Measurements from ENCODE around the gene DVL3. TPM values are rescaled to one million over a fixed set of nuclear protein-coding genes. Genes with fewer than 3 reads are reported as not detected.
"Not testable (repeated sequence)": the region's sequence is repeated elsewhere in the genome, so short reads cannot be mapped to it uniquely, and the experiment has no call there.

DVL3 gene
- total and polyA plus RNA-seq, 2 donors (not counting 1 experiment from before 2014, with no cell fraction given): 42.7 to 92.0 TPM

DNA sequence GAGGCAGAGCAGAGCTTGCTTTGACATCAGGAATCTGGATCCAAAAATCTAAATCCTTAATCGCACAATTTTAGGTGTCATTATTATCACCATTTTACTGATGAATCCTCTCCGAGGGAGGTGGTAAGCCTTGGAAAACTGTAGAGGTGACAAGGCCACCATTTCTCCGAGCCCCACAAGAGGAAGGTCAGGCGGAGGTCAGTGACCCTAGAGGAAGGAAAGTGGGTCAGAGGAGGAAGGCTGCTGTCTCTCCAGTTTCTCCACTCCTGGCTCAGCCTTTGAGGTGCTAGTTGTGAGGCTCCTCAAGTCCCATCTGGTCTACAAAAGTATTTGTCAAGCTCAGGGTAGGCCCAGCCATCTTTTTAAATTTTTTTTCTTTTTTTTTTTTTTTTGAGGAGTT lies 3.2 kb downstream of the DVL3 start:
- CTCF ChIA-PET: interaction anchor here (0.7 to 1.4 kb wide), 3 partner anchors 14 to 332 kb away, joined by 3 read pairs; partner anchors contain the start of gene AP2M1
- no peaks in the 10 kb centered on the region for H3K9me3 ChIP-seq (ENCODE audit: control extremely low read depth in 1 of 3, control insufficient read depth in 2 of 3, insufficient read depth in 1 of 3, low read length in 2 of 3)
- no peak overlapping the region for H3K27ac ChIP-seq (ENCODE audit: low read length in 2 of 2)
- H3K27me3 ChIP-seq (replicated peaks in 1 of 4; ENCODE audit: control extremely low read depth in 1 of 4, control insufficient read depth in 3 of 4, insufficient read depth in 4 of 4, low read length in 3 of 4): no peaks in the 10 kb centered on the region
- TF ChIP-seq, protein P1, sequence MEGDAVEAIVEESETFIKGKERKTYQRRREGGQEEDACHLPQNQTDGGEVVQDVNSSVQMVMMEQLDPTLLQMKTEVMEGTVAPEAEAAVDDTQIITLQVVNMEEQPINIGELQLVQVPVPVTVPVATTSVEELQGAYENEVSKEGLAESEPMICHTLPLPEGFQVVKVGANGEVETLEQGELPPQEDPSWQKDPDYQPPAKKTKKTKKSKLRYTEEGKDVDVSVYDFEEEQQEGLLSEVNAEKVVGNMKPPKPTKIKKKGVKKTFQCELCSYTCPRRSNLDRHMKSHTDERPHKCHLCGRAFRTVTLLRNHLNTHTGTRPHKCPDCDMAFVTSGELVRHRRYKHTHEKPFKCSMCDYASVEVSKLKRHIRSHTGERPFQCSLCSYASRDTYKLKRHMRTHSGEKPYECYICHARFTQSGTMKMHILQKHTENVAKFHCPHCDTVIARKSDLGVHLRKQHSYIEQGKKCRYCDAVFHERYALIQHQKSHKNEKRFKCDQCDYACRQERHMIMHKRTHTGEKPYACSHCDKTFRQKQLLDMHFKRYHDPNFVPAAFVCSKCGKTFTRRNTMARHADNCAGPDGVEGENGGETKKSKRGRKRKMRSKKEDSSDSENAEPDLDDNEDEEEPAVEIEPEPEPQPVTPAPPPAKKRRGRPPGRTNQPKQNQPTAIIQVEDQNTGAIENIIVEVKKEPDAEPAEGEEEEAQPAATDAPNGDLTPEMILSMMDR (IDR thresholded peaks at IDR 0.05): no peak
- no peak for TF ChIP-seq EZH2 (IDR thresholded peaks at IDR 0.05; ENCODE audit: borderline replicate concordance, insufficient read depth, low read depth, low read length, poor library complexity, severe bottlenecking)
- Mint-ChIP-seq H3K9me3 (ENCODE audit: insufficient read depth) (no peaks in the 10 kb centered on the region), H3K27me3 (no peaks in the 10 kb centered on the region), H3K27ac (no peak overlapping the region), H3K4me3 (no peak overlapping the region), H3K4me1 (peaks cover 41% of the 10 kb centered on the region)
- H3K4me2 ChIP-seq (replicated peaks; ENCODE audit: low read depth, low read length, poor library complexity, severe bottlenecking): no peak overlapping the region
- POLR2A ChIA-PET: no interaction called here
- peaks cover 0 to 7% of the 10 kb centered on the region in 2 experiments for H3K36me3 ChIP-seq (replicated peaks in 1 of 2; ENCODE audit: control extremely low read depth in 1 of 2, control insufficient read depth in 1 of 2, extremely low read depth in 1 of 2, insufficient read depth in 2 of 2, low read length in 1 of 2)
- H3K4me3 ChIP-seq (ENCODE audit: control extremely low read depth in 1 of 5, extremely low read depth in 1 of 5, insufficient read depth in 1 of 5, low read depth in 2 of 5, low read length in 4 of 5): no peak overlapping the region
- no peak overlapping the region for H2AFZ ChIP-seq (ENCODE audit: insufficient read depth, low read depth, low read length, poor library complexity, severe bottlenecking)
- peaks cover 73% of the 10 kb centered on the region for H3K79me2 ChIP-seq (ENCODE audit: control insufficient read depth, insufficient read depth, low read length)
- intact Hi-C loops (cut with micrococcal nuclease): no loop called here
- H4K20me1 ChIP-seq (ENCODE audit: control insufficient read depth, insufficient read depth, low read length, poor library complexity, severe bottlenecking): peaks cover 57% of the 10 kb centered on the region
- WGBS (ENCODE audit: insufficient coverage): no CpG with 5 or more reads among the region's 4 CpGs
- peaks cover 13 to 34% of the 10 kb centered on the region in 2 donors for H3K4me1 ChIP-seq (ENCODE audit: control insufficient read depth in 2 of 2, insufficient read depth in 2 of 2, low read length in 2 of 2)
- no peak overlapping the region for H3K9ac ChIP-seq (ENCODE audit: low read length)
- no peak for ATAC-seq (ENCODE audit: low read depth)
- no peak for DNase-seq

DNA sequence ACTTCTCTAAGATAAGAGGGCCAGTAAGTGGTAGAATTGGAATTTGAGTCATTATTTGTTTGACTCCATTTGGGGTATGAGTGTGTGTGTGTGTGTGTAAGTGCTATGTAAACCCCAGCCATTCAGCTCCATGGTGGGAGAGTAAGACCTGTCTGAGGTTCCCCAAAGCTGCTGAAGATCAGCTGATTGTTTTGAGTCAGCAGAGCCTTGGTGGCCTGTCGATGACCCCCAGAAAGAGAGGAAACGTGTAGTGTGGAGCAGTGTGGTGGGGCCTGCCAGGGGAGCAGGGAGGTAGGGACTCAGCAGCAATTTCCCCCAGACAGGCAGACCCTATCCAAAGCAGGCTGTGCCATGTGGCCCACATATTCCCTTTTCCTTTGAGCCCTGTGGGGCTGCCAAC lies 5.3 kb downstream of the DVL3 start:
- TF ChIP-seq, protein P1 (IDR thresholded peaks at IDR 0.05): no peak
- no peak for TF ChIP-seq EZH2 (IDR thresholded peaks at IDR 0.05; ENCODE audit: borderline replicate concordance, insufficient read depth, low read depth, low read length, poor library complexity, severe bottlenecking)

DNA sequence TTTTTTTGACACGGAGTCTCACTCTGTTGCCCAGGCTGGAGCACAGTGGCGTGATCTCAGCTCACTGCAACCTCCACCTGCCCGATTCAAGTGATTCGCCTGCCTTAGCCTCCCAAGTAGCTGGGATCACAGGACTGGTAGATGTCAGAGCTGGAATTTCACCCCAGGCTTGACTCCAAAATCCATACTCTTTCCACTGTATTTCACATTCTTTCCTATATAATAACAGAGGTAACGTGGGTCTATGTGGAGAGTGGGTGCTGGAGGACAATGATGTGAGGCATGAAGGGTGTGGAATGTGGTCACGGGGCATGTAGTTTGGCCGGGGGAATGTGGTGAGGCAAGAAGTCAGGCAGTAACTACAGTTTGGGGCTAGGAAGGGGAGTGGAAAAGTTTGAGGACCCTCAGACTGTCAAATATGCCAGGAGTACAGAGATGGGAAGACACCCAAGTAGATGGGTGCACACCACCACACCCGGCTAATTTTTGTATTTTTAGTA lies 7.4 kb downstream of the DVL3 start:
- H3K9ac ChIP-seq (ENCODE audit: low read length); H3K4me3 ChIP-seq (ENCODE audit: control extremely low read depth in 1 of 5, extremely low read depth in 1 of 5, insufficient read depth in 1 of 5, low read depth in 2 of 5, low read length in 4 of 5); H2AFZ ChIP-seq (ENCODE audit: insufficient read depth, low read depth, low read length, poor library complexity, severe bottlenecking); H3K9me3 Mint-ChIP-seq (ENCODE audit: insufficient read depth); intact Hi-C loops (cut with micrococcal nuclease); ATAC-seq (ENCODE audit: low read depth); H3K4me1 ChIP-seq (ENCODE audit: control insufficient read depth in 2 of 2, insufficient read depth in 2 of 2, low read length in 2 of 2); H3K27me3 ChIP-seq (replicated peaks in 1 of 4; ENCODE audit: control extremely low read depth in 1 of 4, control insufficient read depth in 3 of 4, insufficient read depth in 4 of 4, low read length in 3 of 4); CTCF ChIA-PET; H3K9me3 ChIP-seq (ENCODE audit: control extremely low read depth in 1 of 3, control insufficient read depth in 2 of 3, insufficient read depth in 1 of 3, low read length in 2 of 3); DNase-seq; H3K27me3 Mint-ChIP-seq; H3K27ac ChIP-seq (ENCODE audit: low read length in 2 of 2); POLR2A ChIA-PET; H3K4me2 ChIP-seq (replicated peaks; ENCODE audit: low read depth, low read length, poor library complexity, severe bottlenecking); H3K4me3 Mint-ChIP-seq; H3K27ac Mint-ChIP-seq: not testable (repeated sequence)
- WGBS (ENCODE audit: insufficient coverage): 100% methylated on average over 3 of the region's 8 CpGs
- H3K4me1 Mint-ChIP-seq: peaks cover 21% of the 10 kb centered on the region
- H3K36me3 ChIP-seq (replicated peaks in 1 of 2; ENCODE audit: control extremely low read depth in 1 of 2, control insufficient read depth in 1 of 2, extremely low read depth in 1 of 2, insufficient read depth in 2 of 2, low read length in 1 of 2): peaks cover 0 to 44% of the 10 kb centered on the region in 2 experiments
- H3K79me2 ChIP-seq (ENCODE audit: control insufficient read depth, insufficient read depth, low read length): peaks cover 78% of the 10 kb centered on the region
- peaks cover 54% of the 10 kb centered on the region for H4K20me1 ChIP-seq (ENCODE audit: control insufficient read depth, insufficient read depth, low read length, poor library complexity, severe bottlenecking)

More for the DNA sequence above, 5.3 kb downstream of the DVL3 start:
- H3K4me3 ChIP-seq (ENCODE audit: control extremely low read depth in 1 of 5, extremely low read depth in 1 of 5, insufficient read depth in 1 of 5, low read depth in 2 of 5, low read length in 4 of 5): no peak overlapping the region
- H4K20me1 ChIP-seq (ENCODE audit: control insufficient read depth, insufficient read depth, low read length, poor library complexity, severe bottlenecking): peaks cover 75% of the 10 kb centered on the region
- WGBS (ENCODE audit: insufficient coverage): 40% methylated on average over 2 of the region's 2 CpGs
- H3K27ac Mint-ChIP-seq: no peak overlapping the region
- H3K4me3 Mint-ChIP-seq: no peak overlapping the region
- ChIA-PET POLR2A (no interaction called here), CTCF (interaction anchor here (0.8 kb wide), 1 partner anchor 31 kb away, joined by 3 read pairs; no protein-coding TSS in a partner anchor)
- H3K9me3 Mint-ChIP-seq (ENCODE audit: insufficient read depth): no peaks in the 10 kb centered on the region
- no peak overlapping the region for H3K27ac ChIP-seq (ENCODE audit: low read length in 2 of 2)
- no peak overlapping the region for H3K4me2 ChIP-seq (replicated peaks; ENCODE audit: low read depth, low read length, poor library complexity, severe bottlenecking)
- H2AFZ ChIP-seq (ENCODE audit: insufficient read depth, low read depth, low read length, poor library complexity, severe bottlenecking): no peak overlapping the region
- DNase-seq (no peak), ATAC-seq (ENCODE audit: low read depth) (no peak)
- peaks cover 92% of the 10 kb centered on the region for H3K79me2 ChIP-seq (ENCODE audit: control insufficient read depth, insufficient read depth, low read length)
- intact Hi-C loops (cut with micrococcal nuclease): no loop called here
- H3K4me1 Mint-ChIP-seq: peaks cover 39% of the 10 kb centered on the region
- no peaks in the 10 kb centered on the region for H3K27me3 Mint-ChIP-seq
- H3K27me3 ChIP-seq (replicated peaks in 1 of 4; ENCODE audit: control extremely low read depth in 1 of 4, control insufficient read depth in 3 of 4, insufficient read depth in 4 of 4, low read length in 3 of 4): no peaks in the 10 kb centered on the region
- no peak overlapping the region for H3K9ac ChIP-seq (ENCODE audit: low read length)
- peaks cover 13 to 29% of the 10 kb centered on the region in 2 donors for H3K4me1 ChIP-seq (ENCODE audit: control insufficient read depth in 2 of 2, insufficient read depth in 2 of 2, low read length in 2 of 2)
- H3K9me3 ChIP-seq (ENCODE audit: control extremely low read depth in 1 of 3, control insufficient read depth in 2 of 3, insufficient read depth in 1 of 3, low read length in 2 of 3): no peaks in the 10 kb centered on the region
- H3K36me3 ChIP-seq (replicated peaks in 1 of 2; ENCODE audit: control extremely low read depth in 1 of 2, control insufficient read depth in 1 of 2, extremely low read depth in 1 of 2, insufficient read depth in 2 of 2, low read length in 1 of 2): peaks cover 0 to 24% of the 10 kb centered on the region in 2 experiments
